H1 (cell line): ENCODE measurements around the gene FNDC1. TPM values are rescaled to one million over a fixed set of nuclear protein-coding genes. Genes with fewer than 3 reads are reported as not detected.

Experiments used
- CTCF ChIA-PET: fragments of 300-600 bp; sonication (Branson Sonifier 250); formaldehyde crosslinking; loops from one replicate; lab custom pipeline; 2021; ENCODE audit not compliant: partially characterized antibody; lab: Charles Lee
- POLR2A ChIA-PET: fragments of 300-600 bp; sonication (Branson Sonifier 250); formaldehyde crosslinking; loops from one replicate; lab custom pipeline; 2021; ENCODE audit warnings: inconsistent platforms; ENCODE audit not compliant: partially characterized antibody; lab: Charles Lee
- DNase-seq, 2 experiments: peaks; one replicate each; pipeline versions ENCODE4 v3.0.0 to v3.0.0-alpha.2; 2010 to 2022; ENCODE audit warnings: low spot score in 2 of 2, low read depth in 1 of 2, mixed read lengths in 1 of 2
- FAIRE-seq: peaks from 2 replicates; lab custom pipeline; 2011; peaks lifted over from hg19 to GRCh38; lab: Jason Lieb, UNC
- H2AFZ ChIP-seq: 2 replicates; pipeline ENCODE4 v1.8.1; 2012; ENCODE audit warnings: low read length, inconsistent platforms
- H2AK5ac ChIP-seq: 2 replicates; pipeline ENCODE4 v1.6.1; 2013; ENCODE audit warnings: low read depth, low read length
- H2BK120ac ChIP-seq: replicated peaks from 2 replicates; pipeline ENCODE3; 2013; ENCODE audit warnings: low read depth, low read length, inconsistent platforms
- H2BK12ac ChIP-seq: 2 replicates; pipeline ENCODE4 v1.6.1; 2013; ENCODE audit warnings: low read depth, low read length
- H2BK15ac ChIP-seq: 2 replicates; pipeline ENCODE4 v1.6.1; 2013; ENCODE audit warnings: low read length
- H2BK20ac ChIP-seq: 2 replicates; pipeline ENCODE4 v1.6.1; 2013; ENCODE audit warnings: low read length
- H2BK5ac ChIP-seq: 2 replicates; pipeline ENCODE4 v1.6.1; 2013; ENCODE audit warnings: low read depth, low read length
- H3K14ac ChIP-seq: 2 replicates; pipeline ENCODE4 v1.6.1; 2013; ENCODE audit warnings: inconsistent platforms; ENCODE audit not compliant: insufficient read length
- H3K18ac ChIP-seq: 2 replicates; pipeline ENCODE4 v1.6.1; 2013; ENCODE audit warnings: low read length; ENCODE audit errors: extremely low read depth
- H3K23ac ChIP-seq: 2 replicates; pipeline ENCODE4 v1.6.1; 2013; ENCODE audit warnings: inconsistent platforms; ENCODE audit not compliant: insufficient read length
- H3K23me2 ChIP-seq: 2 replicates; pipeline ENCODE4 v1.6.1; 2013; ENCODE audit warnings: low read depth, low read length
- H3K27ac ChIP-seq: 2 replicates; pipeline ENCODE4 v1.6.1; 2011; ENCODE audit warnings: low read depth, low read length, inconsistent platforms
- H3K27me3 ChIP-seq, 4 experiments: replicated peaks in 1 of 4; 1 replicate in 1 of 4; 2 replicates in 3 of 4; pipeline versions ENCODE4 v1.6.1 to v1.8.1; 2011 to 2013; ENCODE audit warnings: low read length in 3 of 4, mild to moderate bottlenecking in 3 of 4, inconsistent platforms in 2 of 4, mixed read lengths in 2 of 4, moderate library complexity in 1 of 4; ENCODE audit not compliant: control insufficient read depth in 3 of 4, insufficient read depth in 3 of 4; ENCODE audit errors: extremely low read depth in 1 of 4
- H3K36me3 ChIP-seq, 4 experiments: 2 replicates each; pipeline versions ENCODE4 v1.6.1 to v1.8.1; 2011 to 2013; ENCODE audit warnings: mild to moderate bottlenecking in 4 of 4, low read length in 3 of 4, moderate library complexity in 2 of 4, control low read depth in 1 of 4, inconsistent platforms in 1 of 4; ENCODE audit not compliant: insufficient read depth in 4 of 4, control insufficient read depth in 2 of 4
- H3K4ac ChIP-seq: replicated peaks from 2 replicates; pipeline ENCODE3; 2013; ENCODE audit warnings: low read length, low read depth, mixed read lengths, inconsistent platforms; ENCODE audit not compliant: insufficient read length
- H3K4me1 ChIP-seq, 4 experiments: replicated peaks in 1 of 4; 1 replicate in 1 of 4; 2 replicates in 3 of 4; pipeline versions ENCODE4 v1.6.1 to v1.8.1; 2011 to 2013; ENCODE audit warnings: low read length in 3 of 4, inconsistent platforms in 2 of 4, mixed read lengths in 1 of 4; ENCODE audit not compliant: insufficient read depth in 4 of 4, control insufficient read depth in 3 of 4
- H3K4me2 ChIP-seq, 2 experiments: 2 replicates each; pipeline versions ENCODE4 v1.6.1 to v1.8.1; 2011 to 2013; ENCODE audit warnings: low read depth in 2 of 2, low read length in 2 of 2, control low read depth in 1 of 2, inconsistent platforms in 1 of 2, mild to moderate bottlenecking in 1 of 2; ENCODE audit not compliant: insufficient read depth in 1 of 2
- H3K4me3 ChIP-seq, 4 experiments: fragments of 200-600, 300-600 bp in 1 of 4; sonication (generic), shearing (Covaris generic), sonication (Bioruptor Twin) in 1 of 4; 2 replicates each; pipeline versions ENCODE4 v1.5.1 to v1.8.1; 2011 to 2016; ENCODE audit warnings: low read length in 4 of 4, low read depth in 3 of 4, control low read depth in 2 of 4, inconsistent platforms in 2 of 4, mild to moderate bottlenecking in 2 of 4, mixed read lengths in 1 of 4, moderate library complexity in 1 of 4; ENCODE audit not compliant: insufficient read depth in 2 of 4; ENCODE audit errors: extremely low read depth in 1 of 4
- H3K56ac ChIP-seq: replicated peaks from 2 replicates; pipeline ENCODE3; 2013; ENCODE audit warnings: low read depth, mild to moderate bottlenecking, mixed read lengths, low read length, inconsistent platforms; ENCODE audit not compliant: insufficient read length
- H3K79me1 ChIP-seq: 2 replicates; pipeline ENCODE4 v1.6.1; 2013; ENCODE audit warnings: low read depth, low read length, control low read depth
- H3K79me2 ChIP-seq, 2 experiments: 2 replicates each; pipeline versions ENCODE4 v1.6.1 to v1.8.1; 2012 to 2013; ENCODE audit warnings: low read length in 2 of 2, mild to moderate bottlenecking in 2 of 2, inconsistent platforms in 1 of 2; ENCODE audit not compliant: insufficient read depth in 2 of 2, control insufficient read depth in 1 of 2
- H3K9ac ChIP-seq, 4 experiments: replicated peaks in 1 of 4; 1 replicate in 1 of 4; 2 replicates in 3 of 4; pipeline versions ENCODE4 v1.6.1 to v1.8.1; 2011 to 2013; ENCODE audit warnings: low read depth in 3 of 4, low read length in 3 of 4, control low read depth in 2 of 4, mild to moderate bottlenecking in 2 of 4, moderate library complexity in 2 of 4, inconsistent platforms in 1 of 4; ENCODE audit errors: extremely low read depth in 1 of 4
- H3K9me3 ChIP-seq, 2 experiments: 2 replicates each; pipeline versions ENCODE4 v1.6.1 to v1.8.1; 2012 to 2013; ENCODE audit warnings: mild to moderate bottlenecking in 2 of 2, moderate library complexity in 2 of 2, control low read depth in 1 of 2, inconsistent platforms in 1 of 2, low read depth in 1 of 2, low read length in 1 of 2, mixed read lengths in 1 of 2; ENCODE audit not compliant: insufficient read depth in 2 of 2
- H4K20me1 ChIP-seq, 2 experiments: replicated peaks in 1 of 2; 2 replicates each; pipeline versions ENCODE3 to v1.8.1; 2011 to 2013; ENCODE audit warnings: inconsistent platforms in 2 of 2, low read length in 2 of 2, mild to moderate bottlenecking in 1 of 2; ENCODE audit not compliant: insufficient read depth in 2 of 2, control insufficient read depth in 1 of 2
- H4K5ac ChIP-seq: 2 replicates; pipeline ENCODE4 v1.6.1; 2013; ENCODE audit warnings: low read length, low read depth, mixed read lengths, inconsistent platforms; ENCODE audit not compliant: insufficient read length
- H4K8ac ChIP-seq: 2 replicates; pipeline ENCODE4 v1.8.0; 2013; ENCODE audit warnings: mild to moderate bottlenecking, moderate library complexity, low read length, inconsistent platforms; ENCODE audit not compliant: insufficient read depth; ENCODE audit errors: extremely low read depth
- H4K91ac ChIP-seq: replicated peaks from 2 replicates; pipeline ENCODE3; 2013; ENCODE audit warnings: low read length, mixed read lengths, inconsistent platforms; ENCODE audit not compliant: insufficient read length
- BACH1 ChIP-seq: IDR thresholded peaks from 2 replicates; pipeline ENCODE4 v1.6.1; 2012; ENCODE audit warnings: low read length, improper control_type of control experiment
- BCL11A ChIP-seq, 2 experiments: IDR thresholded peaks; one replicate each; pipeline ENCODE4 v1.6.1; 2011; ENCODE audit warnings: low read depth in 2 of 2, low read length in 2 of 2, mild to moderate bottlenecking in 2 of 2
- CHD2 ChIP-seq: IDR thresholded peaks from 2 replicates; pipeline ENCODE4 v1.6.1; 2012; ENCODE audit warnings: low read length, improper control_type of control experiment
- EP300 ChIP-seq, 2 experiments: IDR thresholded peaks; 1 replicate in 1 of 2; 2 replicates in 1 of 2; pipeline ENCODE4 v1.6.1; 2011 to 2012; ENCODE audit warnings: low read depth in 2 of 2, low read length in 2 of 2, mild to moderate bottlenecking in 2 of 2, borderline replicate concordance in 1 of 2, inconsistent platforms in 1 of 2, moderate library complexity in 1 of 2
- JUND ChIP-seq: IDR thresholded peaks from 2 replicates; pipeline ENCODE4 v1.6.1; 2011; ENCODE audit warnings: mild to moderate bottlenecking, improper control_type of control experiment, low read length
- KDM1A ChIP-seq: fragments of 200-600, 300-600 bp; sonication (generic); IDR thresholded peaks from 2 replicates; pipeline ENCODE4 v1.7.1; 2016; ENCODE audit warnings: mild to moderate bottlenecking, low read length, borderline replicate concordance
- MAX ChIP-seq: IDR thresholded peaks from 2 replicates; pipeline ENCODE4 v1.6.1; 2012; ENCODE audit warnings: inconsistent platforms
- POLR2A ChIP-seq, 2 experiments: IDR thresholded peaks; 1 replicate in 1 of 2; 2 replicates in 1 of 2; pipeline ENCODE4 v1.6.1; 2011; ENCODE audit warnings: low read depth in 2 of 2, low read length in 2 of 2, mild to moderate bottlenecking in 2 of 2; ENCODE audit errors: control extremely low read depth in 1 of 2
- RAD21 ChIP-seq, 2 experiments: IDR thresholded peaks in 1 of 2; conservative IDR thresholded peaks in 1 of 2; 2 replicates each; pipeline ENCODE4 v1.6.1; 2011; ENCODE audit warnings: low read depth in 2 of 2, low read length in 2 of 2, improper control_type of control experiment in 1 of 2, inconsistent platforms in 1 of 2, mild to moderate bottlenecking in 1 of 2, moderate library complexity in 1 of 2
- SIN3A ChIP-seq, 2 experiments: IDR thresholded peaks in 1 of 2; conservative IDR thresholded peaks in 1 of 2; 2 replicates each; pipeline ENCODE4 v1.6.1; 2011 to 2012; ENCODE audit warnings: low read length in 2 of 2, improper control_type of control experiment in 1 of 2, low read depth in 1 of 2, mild to moderate bottlenecking in 1 of 2
- SP4 ChIP-seq: IDR thresholded peaks from 2 replicates; pipeline ENCODE4 v1.6.1; 2012; ENCODE audit warnings: low read length, inconsistent platforms
- SRF ChIP-seq: IDR thresholded peaks from 2 replicates; pipeline ENCODE4 v1.6.1; 2011; ENCODE audit warnings: mild to moderate bottlenecking, low read depth, low read length, moderate library complexity
- USF2 ChIP-seq: IDR thresholded peaks from 2 replicates; pipeline ENCODE4 v1.6.1; 2011; ENCODE audit warnings: low read length, improper control_type of control experiment
- WGBS, 2 experiments: shearing (Covaris generic) in 1 of 2; methylation state at CpG; one replicate each; pipeline versions ENCODE4 v1.1.6 to v1.1.7; 2013 to 2015; ENCODE audit warnings: low lambda C conversion rate in 2 of 2, mixed read lengths in 2 of 2, inconsistent platforms in 1 of 2, low coverage in 1 of 2, missing lambda C conversion rate in 1 of 2; ENCODE audit not compliant: insufficient replicate concordance in 2 of 2, insufficient coverage in 1 of 2, insufficient read length in 1 of 2; ENCODE audit errors: extremely low coverage in 1 of 2, missing lambda C conversion rate in 1 of 2; 5-methylcytosine and 5-hydroxymethylcytosine counted together
- polyA plus RNA-seq, 7 experiments: library from polyadenylated mRNA; depleted of rRNA in 3 of 7; stranded (reverse) in 5 of 7; unstranded in 2 of 7; fragments of >200 nt in 5 of 7; fragments of 200-250 nt in 2 of 7; gene quantifications; 1 replicate in 5 of 7; 2 replicates in 1 of 7; 4 replicates in 1 of 7; pipeline versions ENCODE4 v1.2.1 to v1.2.3, GENCODE V29; 2011 to 2013; ENCODE audit warnings: missing spikeins in 2 of 7, mixed read lengths in 2 of 7
- total RNA-seq: library from RNA; stranded (reverse); fragmentation: NEBNext Ultra II Directional; extraction: Animal tissue kit (Norgen Biotek cat#: 25700); gene quantifications from 2 replicates; pipeline ENCODE4 v1.2.1, GENCODE V29; 2021

Gene FNDC1
- total and polyA plus RNA-seq, 2 of the 8 experiments (the other 6 are each of a cell fraction or from before 2014, with no cell fraction given), result 0.06 to 0.30 TPM

GRCh38 chr6:159157431-159157830 lies 11.8 kb upstream of the FNDC1 start:
- no peak for DNase-seq
- peaks cover 0 to 4% of the 10 kb centered on the region in 2 experiments; a peak in 1 of 4 replicates for H3K9me3 ChIP-seq
- no peak overlapping the region for H4K5ac ChIP-seq
- no peaks in the 10 kb centered on the region for H4K20me1 ChIP-seq
- H3K79me1 ChIP-seq, result no peaks in the 10 kb centered on the region
- no peaks in the 10 kb centered on the region for H3K36me3 ChIP-seq
- ChIA-PET CTCF (interaction anchor here (1.6 to 2.6 kb wide), 2 partner anchors 11 to 17 kb away, joined by 5 to 9 read pairs; partner anchors contain the start of gene FNDC1), POLR2A (interaction anchor here (1.7 kb wide), 1 partner anchor 11 kb away, joined by 5 read pairs; the partner anchor contains the start of gene FNDC1)
- H2BK15ac ChIP-seq, result no peak overlapping the region
- no peak overlapping the region for H3K4ac ChIP-seq
- H3K4me3 ChIP-seq, result no peak overlapping the region
- H3K4me2 ChIP-seq, result no peak overlapping the region
- FAIRE-seq, result no peak
- no peak overlapping the region for H4K8ac ChIP-seq
- no peak overlapping the region for H2BK12ac ChIP-seq
- H3K27me3 ChIP-seq, result no peaks in the 10 kb centered on the region; a peak in 1 of 7 replicates
- no peaks in the 10 kb centered on the region for H3K23me2 ChIP-seq
- no peak overlapping the region for H2AFZ ChIP-seq
- H2BK20ac ChIP-seq, result no peak overlapping the region
- WGBS, 2 experiments, result 64% methylated on average over 2 of the region's 2 CpGs; no CpG with 5 or more reads in 1 of the 2 experiments
- no peak overlapping the region for H3K14ac ChIP-seq
- H2BK120ac ChIP-seq, result no peak overlapping the region
- no peak overlapping the region for H3K18ac ChIP-seq
- no peak overlapping the region for H2BK5ac ChIP-seq
- no peak overlapping the region for H4K91ac ChIP-seq
- no peak overlapping the region for H2AK5ac ChIP-seq
- H3K79me2 ChIP-seq, result no peaks in the 10 kb centered on the region
- H3K9ac ChIP-seq, result no peak overlapping the region
- no peak overlapping the region for H3K23ac ChIP-seq
- H3K56ac ChIP-seq, result no peak overlapping the region
- H3K4me1 ChIP-seq, result no peaks in the 10 kb centered on the region
- H3K27ac ChIP-seq, result no peak overlapping the region
- no peak for TF ChIP-seq SP4
- TF ChIP-seq BACH1, result no peak
- no peak for TF ChIP-seq EP300 (IDR thresholded peaks at IDR 0.05; ENCODE audit: borderline replicate concordance in 1 of 2, low read depth in 2 of 2, low read length in 2 of 2)
- TF ChIP-seq BCL11A (IDR thresholded peaks at IDR 0.05; ENCODE audit: low read depth in 2 of 2, low read length in 2 of 2), result no peak
- TF ChIP-seq SRF, result no peak
- no peak for TF ChIP-seq JUND
- no peak for TF ChIP-seq SIN3A (conservative IDR thresholded peaks at IDR 0.05 in 1 of 2, IDR thresholded peaks at IDR 0.05 in 1 of 2; ENCODE audit: low read depth in 1 of 2, low read length in 2 of 2)
- TF ChIP-seq KDM1A, result no peak
- no peak for TF ChIP-seq USF2
- no peak for TF ChIP-seq RAD21 (IDR thresholded peaks at IDR 0.05 in 1 of 2, conservative IDR thresholded peaks at IDR 0.05 in 1 of 2; ENCODE audit: low read depth in 2 of 2, low read length in 2 of 2)
- no peak for TF ChIP-seq CHD2
- TF ChIP-seq POLR2A (IDR thresholded peaks at IDR 0.05; ENCODE audit: control extremely low read depth in 1 of 2, low read depth in 2 of 2, low read length in 2 of 2), result no peak
- TF ChIP-seq MAX, result no peak
